ENCODE measurements around the gene MARCHF9.
A peak's percentile ranks its signal among the peaks of the same experiment; 100 is the strongest.

MARCHF9 gene

DNA sequence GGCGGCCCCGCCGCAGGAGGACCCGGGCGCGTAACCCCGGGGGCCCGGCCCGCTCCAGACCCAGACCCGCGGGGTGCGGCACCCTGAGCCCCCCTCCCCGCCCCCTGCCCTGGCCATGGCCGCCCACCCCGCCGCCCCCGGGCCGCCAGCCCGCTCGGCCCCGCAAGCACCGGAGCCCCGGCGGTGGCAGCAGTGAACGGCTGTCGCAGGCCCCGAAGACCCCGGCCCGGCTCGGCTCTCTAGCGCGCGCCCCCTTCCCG lies 221 bp downstream of the MARCHF9 start:
- no peak for DNase-seq (ENCODE audit: low spot score)

GRCh38 chr12:57755454-57756372 lies 810 bp downstream of the MARCHF9 start:
- DNase-seq (ENCODE audit: low spot score), result peak; percentile 67

DNA sequence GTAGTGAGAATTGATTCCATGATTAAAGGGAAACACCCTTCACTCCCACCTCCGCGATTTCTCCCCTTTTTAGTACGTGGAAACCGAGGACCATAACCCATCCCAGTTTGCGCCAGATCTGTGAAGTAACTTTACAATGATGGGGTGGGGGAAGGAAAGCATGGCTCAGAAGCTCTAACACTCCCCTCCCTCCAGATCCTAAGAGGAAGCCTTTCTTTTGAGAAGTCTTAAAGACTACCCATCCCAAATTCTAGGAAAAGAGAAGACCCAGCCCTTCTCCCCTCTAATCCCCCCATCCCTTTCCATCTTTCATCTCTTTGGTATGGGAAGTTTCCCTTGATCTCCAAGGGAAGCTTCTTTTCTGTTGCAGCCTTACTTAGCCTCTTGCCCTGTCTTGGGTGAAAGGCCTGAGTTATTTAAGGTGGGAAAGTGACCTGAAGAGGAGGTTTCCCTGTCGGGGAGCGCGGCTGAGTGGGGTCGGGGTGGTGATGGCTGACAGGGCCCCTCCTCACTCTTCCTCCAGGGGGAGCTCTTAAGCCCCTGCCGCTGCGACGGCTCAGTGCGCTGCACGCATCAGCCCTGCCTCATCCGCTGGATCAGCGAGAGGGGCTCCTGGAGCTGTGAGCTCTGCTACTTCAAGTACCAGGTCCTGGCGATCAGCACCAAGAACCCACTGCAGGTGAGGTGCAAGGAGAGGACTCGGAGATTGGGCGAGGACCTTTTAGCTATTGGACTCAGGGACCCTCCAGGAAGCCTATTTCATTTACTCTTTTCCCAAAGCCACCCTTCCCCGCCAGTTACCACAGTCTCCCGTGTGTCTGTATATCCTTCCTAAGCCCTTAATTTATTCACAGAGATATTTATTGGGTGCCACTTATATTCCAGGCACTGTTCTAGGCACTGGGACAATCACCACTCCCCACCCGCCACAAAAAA lies 1.8 kb downstream of the MARCHF9 start:
- no peak for DNase-seq (ENCODE audit: low spot score)

- no peak for DNase-seq (ENCODE audit: low spot score)
Observed at GRCh38 chr12:57757771-57758170, 2.9 kb downstream of the MARCHF9 start.

DNA sequence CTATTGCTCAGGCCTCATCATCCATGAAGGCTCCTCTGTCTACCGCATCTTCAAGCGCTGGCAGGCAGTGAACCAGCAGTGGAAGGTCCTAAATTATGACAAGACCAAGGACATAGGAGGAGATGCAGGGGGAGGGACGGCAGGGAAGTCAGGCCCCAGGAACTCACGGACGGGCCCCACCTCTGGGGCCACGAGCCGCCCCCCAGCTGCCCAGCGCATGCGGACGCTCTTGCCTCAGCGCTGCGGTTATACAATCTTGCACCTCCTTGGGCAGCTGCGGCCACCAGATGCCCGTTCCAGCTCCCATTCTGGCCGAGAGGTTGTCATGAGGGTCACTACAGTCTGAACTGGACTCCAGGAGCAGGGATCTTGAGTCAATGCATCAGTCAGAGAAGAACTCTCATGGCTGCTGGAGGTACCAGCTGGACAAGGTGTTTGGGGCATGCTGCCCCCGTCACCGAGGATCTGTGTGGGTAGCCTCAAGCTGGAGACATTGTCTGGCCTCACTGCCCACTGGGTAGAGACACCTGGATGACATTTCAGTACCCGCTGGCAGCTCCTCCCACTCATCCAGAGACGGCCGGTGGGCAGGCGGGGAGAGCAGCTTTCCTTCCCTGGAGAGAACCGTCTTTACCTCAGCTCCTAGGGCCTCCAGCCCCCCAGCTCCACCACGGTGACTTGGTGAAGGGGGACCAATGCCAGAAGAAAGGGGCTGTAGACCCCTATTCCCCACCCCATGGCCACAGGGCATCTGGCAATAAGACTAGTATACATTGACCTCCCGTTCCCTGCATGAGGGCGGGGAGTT lies 3.9 kb downstream of the MARCHF9 start:
- DNase-seq (ENCODE audit: low spot score), result no peak

DNA sequence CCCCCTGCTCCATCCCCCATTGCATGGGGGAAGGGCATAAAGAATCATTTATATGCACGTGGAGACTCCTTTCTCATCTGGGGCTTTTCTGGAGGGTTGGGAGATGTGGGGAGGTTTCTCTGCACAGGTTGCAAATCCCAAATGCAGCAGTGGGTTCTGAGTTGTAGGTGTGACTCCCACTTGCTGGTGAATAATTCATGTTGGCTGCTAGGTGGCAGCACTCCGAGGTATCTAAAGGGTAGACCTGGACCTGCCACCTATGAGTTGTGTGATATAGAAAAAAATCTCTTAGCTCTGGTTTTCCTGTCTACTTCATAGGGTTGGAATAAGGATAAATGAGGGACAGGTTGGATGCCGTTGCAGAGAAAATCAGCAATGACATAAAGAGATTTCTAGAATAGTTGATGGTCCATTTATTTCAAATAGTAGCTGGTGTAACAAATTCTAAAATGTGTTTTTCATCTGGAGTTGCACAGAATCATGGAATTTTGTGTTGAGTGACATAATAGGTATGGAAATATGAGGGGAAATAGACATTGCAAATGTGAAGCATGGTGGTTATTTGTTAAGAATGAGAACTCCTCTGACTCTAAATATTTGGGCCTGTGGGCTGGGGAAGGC lies 4.6 kb downstream of the MARCHF9 start:
- DNase-seq (ENCODE audit: low spot score), result peak; percentile 49

DNA sequence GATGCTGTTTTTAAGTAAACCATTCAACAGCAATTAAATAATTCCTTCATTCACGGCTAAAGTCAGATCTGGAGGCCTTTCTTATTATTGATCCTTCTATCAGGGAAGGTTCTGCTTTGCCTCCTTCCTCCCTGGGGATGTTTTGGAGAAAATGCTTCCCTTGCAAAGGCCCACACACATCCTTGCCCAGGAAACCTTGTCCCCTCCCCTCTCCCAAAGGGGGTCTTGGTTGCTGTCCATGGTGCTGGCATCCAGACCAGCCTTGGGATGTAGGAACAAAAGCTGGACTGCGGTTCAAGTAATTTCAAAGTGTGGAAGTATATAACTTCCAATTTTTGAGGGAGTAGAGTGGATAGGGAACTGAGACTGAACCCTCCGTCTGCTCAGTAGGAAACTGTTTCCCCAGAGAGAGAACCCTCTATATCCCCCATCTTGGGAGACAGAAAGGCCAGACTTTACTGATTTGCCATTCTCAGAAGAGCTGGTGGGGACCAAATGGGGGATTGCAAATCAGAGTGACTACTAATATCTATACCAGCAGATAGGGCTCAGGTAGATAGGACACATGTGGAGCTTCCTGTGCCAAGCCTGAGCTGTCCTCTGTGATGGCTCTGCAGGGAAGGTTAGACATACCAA lies 5.6 kb downstream of the MARCHF9 start:
- DNase-seq (ENCODE audit: low spot score), result no peak

DNA sequence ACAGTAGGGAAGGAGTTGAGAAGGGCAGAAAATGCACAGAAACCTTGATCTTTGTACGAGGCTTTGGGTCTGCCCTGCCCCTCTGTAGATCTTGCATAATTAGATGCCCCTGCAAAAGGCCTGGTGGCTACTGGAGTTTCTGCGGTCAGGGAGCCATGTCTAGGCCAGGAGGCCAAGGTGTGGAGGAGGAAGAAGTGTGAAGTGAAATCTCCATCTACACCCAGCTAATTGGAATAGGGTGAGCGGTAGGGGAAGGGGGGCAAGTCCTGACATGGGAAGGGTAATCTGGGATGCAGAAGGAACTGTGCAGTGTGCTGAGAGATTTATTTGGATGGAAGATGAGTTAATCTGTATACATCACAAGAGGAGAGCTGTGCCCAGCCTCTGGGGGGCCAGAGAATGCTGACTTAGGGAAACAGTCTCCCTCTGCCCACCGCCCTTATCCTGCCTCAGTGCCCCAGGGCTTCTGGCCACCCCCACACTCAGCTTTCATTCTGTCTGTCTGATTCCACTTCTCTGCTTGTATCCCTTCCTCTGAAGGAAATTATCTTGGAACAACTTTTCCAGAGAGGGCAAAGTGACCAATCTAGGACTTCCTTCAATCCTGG lies 6.6 kb downstream of the MARCHF9 start:
- no peak for DNase-seq (ENCODE audit: low spot score)

GRCh38 chr12:57762463-57762862 lies 7.6 kb downstream of the MARCHF9 start:
- no peak for DNase-seq (ENCODE audit: low spot score)

DNA sequence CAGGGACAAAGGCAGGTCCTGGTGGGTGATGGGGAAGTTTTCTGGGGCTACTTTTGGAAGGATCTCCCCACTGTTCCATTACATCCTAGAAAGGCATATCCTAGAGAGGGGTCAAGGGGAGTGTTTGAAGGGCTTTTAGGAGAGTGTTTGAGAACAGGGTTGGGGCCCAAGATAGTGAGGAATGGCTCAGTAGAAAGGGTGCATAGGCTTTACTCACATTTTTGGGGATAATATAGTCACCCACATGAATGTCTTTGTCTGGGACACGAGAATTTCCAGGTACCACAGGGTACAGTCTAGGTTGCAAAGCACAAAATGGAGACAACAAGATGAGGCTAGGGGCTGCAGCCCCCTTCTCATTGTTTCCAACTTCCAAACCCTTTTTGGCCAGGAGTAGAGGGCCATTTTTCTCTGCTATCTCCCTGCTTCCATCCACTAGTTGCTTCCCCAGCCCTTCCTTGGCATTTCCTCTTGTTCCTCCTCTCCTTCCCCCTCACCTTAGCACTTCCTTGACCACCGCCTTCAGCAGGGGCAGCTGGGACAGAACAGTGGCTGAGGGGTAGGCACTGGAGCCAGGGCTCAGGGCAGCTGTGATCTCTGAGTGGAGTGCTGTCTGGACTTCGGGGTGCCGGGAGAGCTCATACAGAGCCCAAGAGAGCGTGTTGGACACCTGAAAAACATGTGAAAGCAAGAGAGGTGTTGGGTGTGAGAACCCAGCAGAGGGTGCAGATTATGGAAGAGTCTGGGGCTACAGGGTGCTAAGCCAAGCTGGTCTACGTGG lies 9.2 kb downstream of the MARCHF9 start:
- no peak for DNase-seq (ENCODE audit: low spot score)

- no peak for DNase-seq (ENCODE audit: low spot score)
Observed at GRCh38 chr12:57764662-57765002, 9.7 kb downstream of the MARCHF9 start.

DNA sequence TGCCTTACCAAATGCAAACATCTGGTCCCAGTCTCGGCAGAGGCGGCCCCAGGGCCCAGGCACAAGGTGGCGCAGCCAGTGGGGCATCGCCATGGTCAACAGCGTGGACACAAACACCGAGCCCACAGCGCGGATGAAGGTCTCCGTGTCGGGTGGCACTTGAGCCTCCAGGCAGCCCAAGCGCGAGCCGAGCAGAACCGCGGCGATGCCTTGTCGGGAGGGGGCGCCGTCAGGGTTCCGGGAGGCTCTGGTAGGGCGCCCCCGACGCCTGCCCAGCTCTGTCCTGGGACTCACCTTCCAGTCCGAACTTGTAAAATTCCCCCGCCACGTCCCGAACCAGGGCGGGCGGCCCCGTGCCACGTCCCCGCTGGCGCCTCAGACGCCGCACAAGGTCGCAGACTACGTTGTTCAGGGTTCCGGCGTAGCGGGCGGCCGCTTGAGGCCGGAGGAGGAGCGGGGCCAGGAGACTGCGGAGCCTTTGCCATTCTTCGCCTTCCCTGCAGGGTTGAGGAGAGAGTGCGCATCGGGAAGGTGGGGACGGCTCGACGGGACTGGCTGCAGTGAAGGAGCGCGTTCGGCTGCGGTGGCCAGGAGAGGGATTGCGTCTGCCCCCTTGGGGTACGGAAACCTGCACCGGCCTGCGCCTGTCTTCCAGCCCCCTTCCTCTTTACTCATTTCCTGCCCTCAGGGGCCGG lies 10.2 kb downstream of the MARCHF9 start:
- no peak for DNase-seq (ENCODE audit: low spot score)

GRCh38 chr12:57765698-57766463 lies 11.0 kb downstream of the MARCHF9 start:
- no peak for DNase-seq (ENCODE audit: low spot score)

GRCh38 chr12:57766464-57767304 lies 11.8 kb downstream of the MARCHF9 start, which contains the start of gene CYP27B1:
TSS of gene CYP27B1 (minus strand) at chr12:57767078. CDS start at chr12:57767041, 37 bp downstream.
- DNase-seq (ENCODE audit: low spot score), result no peak

- no peak for DNase-seq (ENCODE audit: low spot score)
Observed at GRCh38 chr12:57767305-57767698, 12.4 kb downstream of the MARCHF9 start.

DNA sequence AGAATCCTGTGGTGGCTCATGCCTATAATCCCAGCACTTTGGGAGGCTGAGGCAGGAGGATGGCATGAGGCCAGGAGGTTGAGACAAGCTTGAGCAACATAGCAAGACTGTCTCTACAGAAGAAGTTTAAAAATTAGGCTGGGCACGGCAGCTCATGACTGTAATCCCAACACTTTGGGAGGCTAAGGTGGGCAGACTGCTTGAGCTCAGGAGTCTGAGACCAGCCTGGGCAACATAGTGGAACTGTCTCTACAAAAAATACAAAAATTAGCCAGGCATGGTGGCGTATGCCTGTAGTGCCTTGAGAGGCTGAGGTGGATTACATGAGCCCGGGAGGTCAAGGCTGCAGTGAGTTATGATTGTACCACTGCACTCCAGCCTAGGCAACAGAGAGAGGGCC lies 13.0 kb downstream of the MARCHF9 start:
- DNase-seq (ENCODE audit: low spot score), result no peak

DNA sequence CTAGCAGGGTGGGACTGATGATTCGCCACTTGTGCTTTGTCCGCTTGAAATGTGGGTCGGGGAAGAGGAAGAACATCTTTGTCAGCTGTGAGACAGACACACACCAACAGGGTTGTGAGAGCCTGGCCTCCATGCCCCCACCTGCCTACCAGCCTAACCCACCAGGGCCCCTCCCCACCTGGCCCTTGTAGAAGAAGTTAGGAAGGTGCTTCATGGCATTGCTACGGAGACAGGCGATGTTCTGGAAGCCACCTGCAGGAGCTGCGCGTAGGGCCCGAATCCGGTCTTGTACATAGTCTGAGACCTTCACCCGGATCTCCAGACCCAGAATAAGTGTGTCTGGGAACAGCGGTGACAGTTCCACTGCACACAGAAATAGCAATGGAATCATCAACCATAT lies 14.7 kb downstream of the MARCHF9 start:
- DNase-seq (ENCODE audit: low spot score), result no peak

- DNase-seq (ENCODE audit: low spot score), result no peak
Observed at GRCh38 chr12:57770734-57771133, 15.8 kb downstream of the MARCHF9 start.

All from LoVo (cell line).